GM12891 (cell line): ENCODE results near the gene RNF217.

Experiments
- DNase-seq: peaks from one replicate; pipeline ENCODE4 v3.0.0; 2011; ENCODE audit warnings: low spot score; ENCODE audit not compliant: insufficient read length
- FAIRE-seq: peaks from 2 replicates; lab custom pipeline; 2011; peaks lifted over from hg19 to GRCh38; lab: Jason Lieb, UNC
- PAX5 ChIP-seq: IDR thresholded peaks from 2 replicates; pipeline ENCODE4 v1.6.1; 2011; ENCODE audit warnings: low read length, moderate library complexity, mild to moderate bottlenecking; ENCODE audit not compliant: insufficient read depth, severe bottlenecking
- POLR2A ChIP-seq: IDR thresholded peaks from 2 replicates; pipeline ENCODE4 v1.6.1; 2011; ENCODE audit warnings: low read depth, low read length, control low read depth
- POLR2AphosphoS5 ChIP-seq: IDR thresholded peaks from 2 replicates; pipeline ENCODE4 v1.6.1; 2011; ENCODE audit warnings: low read depth, low read length, control low read depth
- POU2F2 ChIP-seq: IDR thresholded peaks from 2 replicates; pipeline ENCODE4 v1.6.1; 2011; ENCODE audit warnings: low read depth, mild to moderate bottlenecking, control low read depth, low read length, moderate library complexity
- SPI1 ChIP-seq: IDR thresholded peaks from 2 replicates; pipeline ENCODE4 v1.6.1; 2011; ENCODE audit warnings: low read depth, low read length, control low read depth
- TAF1 ChIP-seq: IDR thresholded peaks from 2 replicates; pipeline ENCODE4 v1.6.1; 2011; ENCODE audit warnings: low read depth, low read length, control low read depth

RNF217 gene

GRCh38 chr6:124997196-124997875, 35.1 kb downstream of the RNF217 start:
- FAIRE-seq (no peak), DNase-seq (no peak)
- TF ChIP-seq SPI1, result no peak
- no peak for TF ChIP-seq POLR2A
- TF ChIP-seq PAX5, result no peak
- no peak for TF ChIP-seq POU2F2
- TF ChIP-seq POLR2AphosphoS5, result no peak
- TF ChIP-seq TAF1, result no peak

- no peak for DNase-seq
- no peak for FAIRE-seq
These were observed 37.0 kb downstream of the RNF217 start for GRCh38 chr6:124999105-124999764.

GRCh38 chr6:125001684-125002405, 39.6 kb downstream of the RNF217 start:
- DNase-seq (no peak), FAIRE-seq (no peak)

More at GRCh38 chr6:124999105-124999764, 37.0 kb downstream of the RNF217 start:
- TF ChIP-seq SPI1, result no peak
- TF ChIP-seq POLR2AphosphoS5, result no peak
- TF ChIP-seq PAX5, result no peak
- TF ChIP-seq TAF1, result no peak
- no peak for TF ChIP-seq POLR2A
- TF ChIP-seq POU2F2, result no peak

GRCh38 chr6:125002406-125002741, 40.1 kb downstream of the RNF217 start:
- DNase-seq (no peak), FAIRE-seq (no peak)
- TF ChIP-seq POU2F2, result no peak
- no peak for TF ChIP-seq POLR2A
- no peak for TF ChIP-seq POLR2AphosphoS5
- no peak for TF ChIP-seq PAX5
- no peak for TF ChIP-seq SPI1

More at GRCh38 chr6:125001684-125002405, 39.6 kb downstream of the RNF217 start:
- TF ChIP-seq POU2F2 (no peak), PAX5 (no peak)

- DNase-seq (no peak), FAIRE-seq (no peak)
- TF ChIP-seq POLR2AphosphoS5 (no peak), TAF1 (no peak), SPI1 (no peak), PAX5 (no peak), POLR2A (no peak), POU2F2 (no peak)
These were observed 40.8 kb downstream of the RNF217 start for GRCh38 chr6:125003070-125003469.

GRCh38 chr6:125004198-125004597, 42.0 kb downstream of the RNF217 start:
- DNase-seq (no peak), FAIRE-seq (no peak)
- no peak for TF ChIP-seq TAF1
- no peak for TF ChIP-seq POLR2AphosphoS5
- TF ChIP-seq POU2F2, result no peak
- TF ChIP-seq PAX5, result no peak
- TF ChIP-seq SPI1, result no peak
- TF ChIP-seq POLR2A, result no peak

GRCh38 chr6:125004797-125005595, 42.8 kb downstream of the RNF217 start:
- no peak for FAIRE-seq
- DNase-seq, result no peak
- TF ChIP-seq POLR2A (no peak), POU2F2 (no peak), SPI1 (no peak), POLR2AphosphoS5 (no peak), PAX5 (no peak), TAF1 (no peak)

GRCh38 chr6:125008261-125008703, 46.0 kb downstream of the RNF217 start:
- TF ChIP-seq POU2F2 (no peak), SPI1 (no peak), TAF1 (no peak)
- FAIRE-seq (no peak), DNase-seq (no peak)

- no peak for TF ChIP-seq POU2F2
- no peak for TF ChIP-seq POLR2A
- TF ChIP-seq SPI1, result no peak
- no peak for TF ChIP-seq POLR2AphosphoS5
- no peak for TF ChIP-seq PAX5
- TF ChIP-seq TAF1, result no peak
- FAIRE-seq (no peak), DNase-seq (no peak)
These were observed 46.7 kb downstream of the RNF217 start for GRCh38 chr6:125008957-125009356.
